Forelimb muscle (tissue), 1 donor: Measurements from ENCODE around the gene C6orf62. TPM values are rescaled to one million over a fixed set of nuclear protein-coding genes. Genes with fewer than 3 reads are reported as not detected.
"Not testable (repeated sequence)": the region's sequence is repeated elsewhere in the genome, so short reads cannot be mapped to it uniquely, and the experiment has no call there.

ENCODE experiments used
- DNase-seq: peaks from one replicate; pipeline ENCODE4 v3.0.0-alpha.2; 2013; ENCODE audit warnings: low read depth
- polyA plus RNA-seq: library from polyadenylated mRNA; unstranded; fragments of 120-200 nt; gene quantifications from one replicate; pipeline ENCODE4 v1.2.1, GENCODE V29; 2013; ENCODE audit not compliant: insufficient read length

Gene C6orf62
- polyA plus RNA-seq: 76.3 TPM

GRCh38 chr6:24719125-24719971, at the start of gene C6orf62:
Gene C6orf62 (minus strand): TSS chr6:24719154. CDS start chr6:24718668, 486 bp downstream.
- no peak for DNase-seq

- DNase-seq: no peak
These were observed 49.4 kb upstream of the C6orf62 start for GRCh38 chr6:24768361-24768760.

GRCh38 chr6:24766680-24767462, 47.9 kb upstream of the C6orf62 start:
- DNase-seq: no peak

- not testable (repeated sequence) for DNase-seq
These were observed 47.0 kb upstream of the C6orf62 start for GRCh38 chr6:24765968-24766367.

GRCh38 chr6:24764833-24765828, 46.2 kb upstream of the C6orf62 start:
- not testable (repeated sequence) for DNase-seq

- no peak for DNase-seq
These were observed 44.6 kb upstream of the C6orf62 start for GRCh38 chr6:24763578-24763977.

- no peak for DNase-seq
These were observed 42.9 kb upstream of the C6orf62 start for GRCh38 chr6:24761851-24762250.

GRCh38 chr6:24761193-24761835, 42.4 kb upstream of the C6orf62 start:
- DNase-seq: no peak

GRCh38 chr6:24760210-24760609, 41.3 kb upstream of the C6orf62 start:
- DNase-seq: no peak

GRCh38 chr6:24759718-24760117, 40.8 kb upstream of the C6orf62 start:
- DNase-seq: no peak

- no peak for DNase-seq
These were observed 38.7 kb upstream of the C6orf62 start for GRCh38 chr6:24757611-24758010.

GRCh38 chr6:24755279-24755678, 36.3 kb upstream of the C6orf62 start:
- DNase-seq: no peak

- not testable (repeated sequence) for DNase-seq
These were observed 35.4 kb upstream of the C6orf62 start for GRCh38 chr6:24754378-24754777.

GRCh38 chr6:24753545-24753944, 34.6 kb upstream of the C6orf62 start:
- no peak for DNase-seq

- no peak for DNase-seq
These were observed 34.1 kb upstream of the C6orf62 start for GRCh38 chr6:24752917-24753492.

- no peak for DNase-seq
These were observed 33.5 kb upstream of the C6orf62 start for GRCh38 chr6:24752503-24752902.

- DNase-seq: not testable (repeated sequence)
These were observed 31.9 kb upstream of the C6orf62 start for GRCh38 chr6:24750878-24751277.

GRCh38 chr6:24749297-24749696, 30.3 kb upstream of the C6orf62 start:
- no peak for DNase-seq

GRCh38 chr6:24744911-24745310, 26.0 kb upstream of the C6orf62 start:
- no peak for DNase-seq

- DNase-seq: no peak
These were observed 25.0 kb upstream of the C6orf62 start for GRCh38 chr6:24743944-24744335.
